GM18519 (cell line): ENCODE data around the gene PLXDC2.

Source experiments
- ATAC-seq: cut with Tn5 transposase; IDR thresholded peaks from one replicate; pipeline ENCODE4 v1.9.1; 2021; ENCODE audit warnings: mild to moderate bottlenecking, moderate library complexity; ENCODE audit not compliant: unreplicated experiment, low FRiP score

The PLXDC2 gene

DNA sequence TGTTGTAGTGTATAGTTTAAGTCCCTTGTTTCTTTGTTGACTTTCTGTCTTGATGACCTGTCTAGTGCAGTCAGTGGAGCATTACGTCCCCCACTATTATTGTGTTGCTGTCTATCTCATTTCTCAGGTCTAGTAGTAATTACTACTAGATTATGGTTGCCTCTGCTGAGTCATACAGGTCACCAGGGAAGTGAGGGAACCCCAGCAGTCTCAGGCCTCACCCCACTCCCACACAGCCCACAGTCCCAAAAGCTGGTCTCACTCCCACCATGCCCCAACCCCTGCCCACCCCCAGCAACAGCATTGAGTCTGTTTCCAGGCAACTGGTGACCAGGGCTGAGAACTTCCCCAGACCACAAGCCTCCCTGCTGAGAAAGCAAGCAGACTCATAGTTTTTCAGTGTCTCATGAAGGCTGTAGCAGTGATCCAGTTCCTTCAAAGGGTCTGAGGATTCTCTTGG is 88.0 kb downstream of the PLXDC2 start:
- no peak for ATAC-seq

DNA sequence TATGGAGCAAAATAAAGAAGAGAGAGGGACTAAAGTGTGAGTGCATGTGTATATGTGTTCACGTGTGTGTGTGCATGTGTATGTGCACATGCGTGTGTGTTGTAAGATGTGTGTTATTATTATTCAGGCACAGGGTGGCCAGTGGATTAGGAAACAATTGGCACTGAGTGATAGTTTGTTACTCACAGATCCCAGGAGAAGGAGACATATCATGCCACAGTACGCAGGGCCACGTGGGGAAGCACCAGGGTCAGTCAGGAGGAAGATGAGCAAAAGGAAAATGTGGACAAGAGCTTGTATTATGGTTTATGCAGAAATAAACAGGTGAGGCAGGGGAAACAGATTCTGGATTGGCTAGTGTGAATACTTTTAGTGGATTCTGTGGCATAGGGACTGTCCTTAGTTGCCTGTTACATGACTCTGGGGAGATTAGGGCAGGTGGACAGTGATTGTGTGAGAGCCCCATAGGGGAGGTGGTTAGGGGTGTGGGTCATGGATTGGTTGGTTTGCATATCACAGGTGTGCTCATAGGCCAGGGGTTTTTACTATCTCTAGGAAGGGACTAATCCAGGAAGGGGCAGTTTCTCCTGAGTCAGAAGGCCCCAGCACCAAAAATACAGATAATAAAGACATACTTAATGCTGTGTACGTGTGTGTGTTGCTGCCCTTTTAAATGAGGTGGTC is 90.0 kb downstream of the PLXDC2 start:
- ATAC-seq = no peak

DNA sequence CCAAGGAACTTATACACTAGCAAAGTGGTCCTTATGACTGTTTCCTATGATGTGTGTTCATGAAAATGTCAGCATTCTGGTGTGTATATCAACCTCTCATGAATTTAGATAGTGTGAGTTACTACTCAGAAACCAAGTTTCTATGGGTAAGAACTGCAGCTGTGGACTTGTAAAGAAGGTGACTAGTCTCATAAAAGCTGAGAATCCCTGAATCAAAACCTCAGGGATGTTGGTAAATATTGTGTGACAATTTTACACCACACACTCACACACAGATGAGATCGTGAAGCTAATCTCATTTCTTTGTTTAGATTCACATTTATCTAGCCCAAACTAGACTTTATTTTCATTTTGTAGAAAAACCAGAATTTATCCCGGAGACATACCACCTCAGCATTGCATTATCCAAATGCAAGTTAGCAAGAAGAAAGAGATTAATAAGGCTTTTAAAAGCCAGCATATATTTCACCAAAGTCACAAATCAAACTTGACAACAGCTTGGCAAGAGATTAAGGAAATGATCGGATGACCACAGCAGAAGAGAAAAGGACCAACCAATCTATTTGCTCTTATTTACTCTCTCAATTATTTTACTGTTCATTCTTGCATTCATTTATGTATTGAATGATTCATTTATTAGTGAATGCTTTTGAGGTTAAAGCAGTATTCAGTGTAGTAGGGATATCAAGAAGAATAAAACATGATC is 92.9 kb downstream of the PLXDC2 start:
- no peak for ATAC-seq

DNA sequence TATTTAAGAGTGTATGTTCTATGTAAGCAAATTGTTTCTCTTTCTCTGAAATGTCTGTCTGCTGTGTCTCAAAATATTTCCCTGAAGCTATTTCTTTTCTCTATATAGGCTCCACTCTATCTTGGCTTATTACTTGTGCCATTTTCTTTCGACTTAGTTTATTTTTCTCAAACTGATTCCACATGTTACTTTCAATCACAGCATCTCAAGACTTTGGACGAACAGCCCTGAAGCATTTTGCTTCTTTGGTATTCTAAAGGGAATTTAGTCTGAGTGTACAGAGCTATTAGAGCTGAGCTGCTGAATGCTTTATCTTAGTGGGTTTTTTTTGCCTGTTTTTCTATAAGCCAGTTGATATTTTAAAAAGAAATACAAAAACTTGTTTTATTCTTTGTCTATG is 95.7 kb downstream of the PLXDC2 start:
- ATAC-seq = no peak

DNA sequence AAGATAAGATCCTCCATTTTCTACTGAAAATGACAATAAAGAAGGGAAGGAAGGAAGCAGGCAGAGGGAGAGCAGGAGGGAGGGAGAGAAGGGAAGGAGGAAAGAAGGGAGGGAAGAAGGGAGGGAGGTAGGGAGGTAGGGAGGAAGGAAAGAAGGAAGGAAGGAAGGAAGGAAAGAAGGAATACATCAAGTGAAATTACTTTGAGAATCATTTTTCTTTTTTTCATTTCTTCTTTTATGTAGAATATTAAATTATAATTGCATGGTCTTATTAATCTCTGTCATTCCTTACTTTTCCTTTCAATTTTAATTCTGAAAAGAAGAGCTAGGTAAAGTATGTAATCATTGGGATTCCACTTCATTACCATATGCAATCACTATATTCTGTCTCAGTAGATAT is 97.8 kb downstream of the PLXDC2 start:
- ATAC-seq = no peak

DNA sequence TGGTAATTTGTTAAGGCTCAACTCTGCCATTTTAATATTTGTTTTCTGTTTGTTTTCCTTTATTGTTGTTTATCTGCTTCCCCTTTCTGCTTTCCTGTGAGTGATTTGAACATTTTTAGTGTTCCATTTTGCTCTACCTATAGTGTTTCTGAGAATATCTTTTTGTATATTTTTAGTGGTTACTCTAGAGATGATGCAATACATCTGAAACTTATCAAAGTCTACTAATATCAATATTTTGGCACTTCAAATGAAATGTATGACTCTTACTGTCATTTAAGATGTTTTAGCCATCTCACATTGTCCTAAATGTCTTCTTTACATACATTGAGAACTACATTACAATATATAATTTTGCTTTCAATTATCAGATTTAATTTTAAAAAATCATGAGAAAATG is 98.9 kb downstream of the PLXDC2 start:
- ATAC-seq = no peak

DNA sequence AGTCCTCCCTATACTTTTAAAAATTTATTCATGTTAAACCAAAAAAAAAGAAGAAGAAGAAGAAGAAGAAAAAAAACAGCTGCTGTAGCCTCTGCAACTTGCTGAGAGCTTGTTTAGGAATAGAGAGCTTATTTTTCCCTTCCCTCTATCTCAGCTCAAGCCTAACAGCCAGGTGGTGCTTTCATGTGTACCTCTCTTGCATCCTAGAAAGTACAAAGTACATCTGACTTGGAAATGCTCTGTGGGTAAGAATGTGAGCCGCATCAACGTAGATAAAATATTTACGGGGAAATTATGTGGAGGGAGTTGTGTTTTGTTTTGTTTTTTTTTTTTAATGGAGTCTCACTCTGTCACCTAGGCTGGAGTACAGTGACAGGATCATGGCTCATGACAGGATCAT is 99.6 kb downstream of the PLXDC2 start:
- ATAC-seq = no peak

DNA sequence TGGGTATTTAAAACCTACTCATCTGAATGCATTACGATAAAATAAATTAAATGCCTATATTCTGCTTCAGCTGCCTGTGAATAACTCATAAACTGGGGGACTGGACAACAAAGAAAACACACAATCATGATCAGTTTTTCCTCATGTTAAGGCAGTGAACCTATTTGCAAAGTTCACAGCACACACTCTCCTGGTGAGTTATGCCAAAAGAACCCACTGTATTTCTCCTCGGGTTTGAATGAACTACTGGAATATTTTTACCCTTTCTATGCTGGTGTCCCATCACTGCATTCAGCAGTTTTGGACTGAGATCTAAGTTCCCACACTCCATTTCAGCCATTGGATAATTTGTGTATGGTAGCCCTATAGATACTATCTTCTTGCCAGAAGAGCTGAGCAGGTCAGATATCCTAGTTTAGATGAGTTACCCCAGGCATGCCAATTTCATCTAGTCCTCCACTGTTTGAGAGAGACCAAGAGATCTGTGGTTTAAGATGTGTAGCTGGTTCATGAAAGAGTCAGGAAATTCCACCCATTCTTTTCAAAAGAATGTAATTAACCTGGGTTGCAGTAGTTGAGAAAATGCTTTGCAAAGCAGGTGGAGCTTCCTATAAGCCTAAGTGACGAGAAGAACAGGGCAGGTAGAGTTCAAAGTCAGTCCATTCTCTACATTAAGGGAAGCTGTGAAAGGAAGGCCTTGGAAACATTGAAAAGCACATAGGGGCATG is 101.7 kb downstream of the PLXDC2 start:
- ATAC-seq = no peak

DNA sequence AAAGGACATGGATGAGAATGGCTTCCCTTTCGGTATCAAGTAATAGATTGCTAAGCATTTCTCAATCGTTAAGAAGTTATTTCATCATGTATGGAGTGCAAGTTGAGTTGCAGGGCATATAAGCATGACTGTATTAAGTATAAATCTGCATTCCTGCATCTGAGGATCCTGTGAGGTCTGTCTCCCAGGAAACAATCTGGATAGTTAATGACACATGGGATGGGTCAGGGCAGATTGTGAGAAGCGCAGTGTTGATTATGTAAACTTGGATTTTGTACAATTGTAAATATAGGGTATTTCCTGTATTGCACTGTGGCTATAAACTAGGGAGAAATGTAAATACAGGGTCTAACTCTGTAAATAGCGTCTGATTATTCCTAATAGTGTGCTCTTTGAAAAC is 102.6 kb downstream of the PLXDC2 start:
- ATAC-seq = no peak

DNA sequence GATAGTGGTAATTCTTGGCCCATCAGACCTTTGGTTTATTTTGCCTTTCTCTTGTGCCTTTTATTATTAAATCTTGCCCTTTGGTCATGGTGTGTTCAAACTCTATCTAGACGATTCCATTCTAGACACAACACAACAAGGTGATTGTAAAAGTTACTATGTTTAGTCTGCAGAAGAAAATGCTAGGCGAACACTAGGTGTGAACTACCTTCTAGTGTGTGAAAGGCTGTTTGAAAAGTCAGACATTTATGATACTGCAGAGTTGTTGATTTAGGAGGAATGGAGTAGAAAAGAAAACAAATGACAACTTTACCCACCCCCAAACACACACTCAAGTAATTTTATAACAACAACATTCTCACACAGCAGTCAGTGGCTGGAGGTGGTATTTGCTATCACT is 103.4 kb downstream of the PLXDC2 start:
- no peak for ATAC-seq

DNA sequence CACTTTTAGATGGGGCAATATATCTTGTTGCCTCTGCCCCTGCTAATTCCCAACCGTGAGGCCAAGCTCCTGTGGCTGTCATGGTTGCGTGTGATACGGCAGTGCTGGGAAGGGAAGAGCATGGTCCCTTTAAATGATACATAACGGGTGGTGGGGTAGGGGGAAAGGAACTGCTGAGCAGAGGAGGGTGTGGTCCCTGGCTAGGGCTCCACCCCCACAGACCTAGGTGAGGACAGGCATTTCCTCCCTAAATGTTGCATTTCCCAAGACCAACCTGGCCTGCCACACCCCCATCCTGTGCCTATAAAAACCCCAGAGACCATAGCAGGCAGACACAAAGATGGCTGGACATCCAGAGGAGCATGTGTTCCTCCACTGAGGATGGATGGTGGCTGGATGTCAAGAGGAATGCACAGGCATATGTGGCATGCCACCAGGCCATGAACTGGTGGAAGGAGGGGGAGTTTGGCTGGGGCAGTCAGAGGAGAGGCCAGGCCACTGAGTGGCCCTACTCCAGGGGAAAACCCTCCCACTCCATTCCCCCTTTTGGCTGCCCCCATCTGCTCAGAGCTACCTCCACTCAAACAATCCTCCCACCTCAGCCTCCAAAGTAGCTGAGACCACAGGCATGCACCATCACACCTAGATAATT is 104.0 kb downstream of the PLXDC2 start:
- no peak for ATAC-seq

DNA sequence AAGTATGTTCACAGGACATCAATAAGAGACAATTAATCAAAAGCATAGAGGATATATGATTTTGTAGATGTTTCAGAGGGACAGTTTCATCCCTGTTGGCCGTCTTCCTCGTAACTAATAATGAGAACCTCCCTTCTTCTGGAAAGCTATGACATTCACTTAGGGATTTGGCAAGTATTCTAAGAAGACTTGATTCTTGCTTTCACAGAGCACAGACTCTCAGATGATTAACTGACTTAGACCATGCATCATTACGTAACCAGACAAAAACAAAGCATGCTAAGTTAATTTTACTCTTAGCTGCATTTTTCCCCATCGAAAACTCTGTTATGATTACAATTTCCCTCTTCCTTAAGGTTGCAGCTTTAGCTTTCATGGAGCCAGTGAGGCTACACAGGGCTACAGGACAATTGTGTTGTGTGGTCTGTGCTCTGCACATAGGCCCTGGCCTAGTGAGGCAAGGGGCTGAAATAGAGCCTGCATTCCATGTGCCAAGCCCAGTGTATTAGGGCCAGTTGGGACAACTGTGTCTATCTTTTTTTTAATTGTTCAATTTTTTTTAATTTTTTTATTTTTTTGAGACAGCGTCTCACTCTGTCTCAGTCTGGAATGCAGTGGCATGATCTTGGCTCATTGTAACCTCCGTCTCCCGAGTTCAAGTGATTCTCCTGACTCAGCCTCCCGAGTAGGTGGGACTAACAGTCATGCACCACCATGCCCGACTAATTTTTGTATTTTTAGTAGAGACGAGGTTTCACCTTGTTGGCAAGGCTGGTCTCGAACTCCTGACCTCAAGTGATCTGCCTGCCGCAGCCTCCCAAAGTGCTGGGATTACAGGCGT is 105.3 kb downstream of the PLXDC2 start:
- ATAC-seq = no peak

DNA sequence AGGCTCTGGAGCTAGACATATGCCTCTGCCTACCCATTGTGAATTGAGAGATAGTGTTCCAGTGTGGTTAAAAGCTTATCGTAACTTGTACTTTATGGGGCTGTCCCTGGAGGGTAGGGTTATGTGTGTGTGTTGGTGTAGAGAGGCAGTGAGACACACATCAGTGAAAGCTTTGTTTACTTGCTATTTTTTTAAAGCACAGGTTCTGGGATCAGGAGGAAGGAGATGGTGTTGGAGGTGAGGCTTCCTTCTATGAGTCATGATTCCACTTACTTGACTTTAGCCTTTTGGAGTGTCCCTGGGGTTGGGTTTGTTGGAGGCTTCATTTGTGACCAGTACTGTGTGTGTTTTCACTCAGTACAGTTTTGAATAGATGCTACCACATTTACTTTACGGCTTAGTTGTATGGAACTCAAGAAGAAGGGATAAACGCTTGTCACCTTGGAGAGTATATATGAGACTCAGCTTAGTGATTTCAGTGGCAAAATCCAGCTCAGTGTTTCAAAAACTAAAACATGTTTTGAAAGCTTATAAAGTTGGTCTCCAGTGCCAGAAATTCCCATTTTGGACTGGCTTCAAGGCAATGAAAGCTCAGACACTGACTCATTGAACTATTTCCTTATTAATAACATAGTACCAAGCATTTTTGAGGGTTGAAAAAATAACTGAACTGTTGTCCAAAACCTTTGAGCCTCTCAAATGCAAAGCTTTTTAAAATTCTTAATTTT is 106.2 kb downstream of the PLXDC2 start:
- no peak for ATAC-seq

DNA sequence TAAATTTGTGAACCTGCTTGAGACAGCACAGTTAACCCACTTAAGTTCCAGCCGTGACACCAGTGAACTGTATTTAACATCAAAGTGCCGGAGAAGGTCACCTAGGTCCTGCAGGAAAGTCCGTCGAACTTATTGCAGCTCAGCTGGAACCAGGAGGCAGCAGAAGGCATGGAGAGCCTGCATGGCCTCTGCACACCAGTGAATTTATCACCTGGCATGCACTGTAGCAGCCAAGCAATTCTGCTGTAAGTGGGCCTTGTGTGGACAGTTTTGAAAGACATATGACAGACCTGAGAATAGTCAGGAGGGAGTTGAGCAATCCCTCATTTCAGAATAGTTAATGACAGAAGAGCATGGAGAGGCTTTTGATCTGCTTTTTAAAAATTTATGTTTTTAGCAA is 108.8 kb downstream of the PLXDC2 start:
- no peak for ATAC-seq

DNA sequence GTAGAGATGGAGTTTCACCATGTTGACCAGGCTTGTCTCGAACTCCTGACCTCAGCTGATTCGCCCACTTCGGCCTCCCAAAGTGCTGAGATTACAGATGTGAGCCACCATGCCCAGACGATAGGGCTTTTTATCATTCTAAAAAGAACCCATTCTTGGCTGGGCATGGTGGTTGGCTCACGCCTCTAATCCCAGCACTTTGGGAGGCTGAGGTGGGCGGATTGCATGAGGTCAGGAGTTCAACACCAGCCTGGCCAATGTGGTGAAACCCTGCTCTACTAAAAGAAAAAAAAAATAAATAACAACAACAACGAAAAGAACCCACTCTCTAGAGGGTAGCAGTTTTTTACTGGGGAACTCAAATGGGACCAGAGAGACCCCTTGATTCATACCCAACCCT is 112.7 kb downstream of the PLXDC2 start:
- ATAC-seq = no peak

DNA sequence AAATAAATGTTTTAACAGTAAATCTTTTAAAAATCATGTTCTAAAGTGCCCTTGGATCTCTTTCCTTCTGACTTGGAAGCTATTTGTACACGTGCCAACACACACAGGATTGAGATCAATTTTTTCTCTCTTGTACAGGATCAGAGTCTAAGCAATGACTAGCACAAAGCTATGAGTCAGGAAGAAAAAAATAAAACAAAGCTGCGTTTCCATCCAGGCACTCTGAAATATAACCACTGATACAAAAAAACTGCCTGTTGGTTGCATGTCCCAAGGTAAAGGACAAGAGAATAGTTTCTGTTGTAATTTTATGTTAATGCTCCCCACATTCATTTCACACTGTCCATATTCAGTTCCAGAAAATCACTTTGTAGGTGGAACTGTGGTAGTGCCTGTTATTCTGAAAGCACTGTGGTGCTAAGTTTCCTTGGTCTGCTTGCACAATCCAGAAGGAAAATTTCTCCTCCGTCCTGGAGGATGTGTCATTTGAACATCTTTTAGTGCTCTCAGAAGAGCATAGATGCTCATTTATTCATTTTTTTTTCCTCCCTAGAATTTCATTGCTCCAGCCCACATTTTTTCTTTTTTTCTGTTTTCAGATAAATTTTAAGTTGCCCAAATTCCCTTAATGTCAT is 113.4 kb downstream of the PLXDC2 start:
- no peak for ATAC-seq

DNA sequence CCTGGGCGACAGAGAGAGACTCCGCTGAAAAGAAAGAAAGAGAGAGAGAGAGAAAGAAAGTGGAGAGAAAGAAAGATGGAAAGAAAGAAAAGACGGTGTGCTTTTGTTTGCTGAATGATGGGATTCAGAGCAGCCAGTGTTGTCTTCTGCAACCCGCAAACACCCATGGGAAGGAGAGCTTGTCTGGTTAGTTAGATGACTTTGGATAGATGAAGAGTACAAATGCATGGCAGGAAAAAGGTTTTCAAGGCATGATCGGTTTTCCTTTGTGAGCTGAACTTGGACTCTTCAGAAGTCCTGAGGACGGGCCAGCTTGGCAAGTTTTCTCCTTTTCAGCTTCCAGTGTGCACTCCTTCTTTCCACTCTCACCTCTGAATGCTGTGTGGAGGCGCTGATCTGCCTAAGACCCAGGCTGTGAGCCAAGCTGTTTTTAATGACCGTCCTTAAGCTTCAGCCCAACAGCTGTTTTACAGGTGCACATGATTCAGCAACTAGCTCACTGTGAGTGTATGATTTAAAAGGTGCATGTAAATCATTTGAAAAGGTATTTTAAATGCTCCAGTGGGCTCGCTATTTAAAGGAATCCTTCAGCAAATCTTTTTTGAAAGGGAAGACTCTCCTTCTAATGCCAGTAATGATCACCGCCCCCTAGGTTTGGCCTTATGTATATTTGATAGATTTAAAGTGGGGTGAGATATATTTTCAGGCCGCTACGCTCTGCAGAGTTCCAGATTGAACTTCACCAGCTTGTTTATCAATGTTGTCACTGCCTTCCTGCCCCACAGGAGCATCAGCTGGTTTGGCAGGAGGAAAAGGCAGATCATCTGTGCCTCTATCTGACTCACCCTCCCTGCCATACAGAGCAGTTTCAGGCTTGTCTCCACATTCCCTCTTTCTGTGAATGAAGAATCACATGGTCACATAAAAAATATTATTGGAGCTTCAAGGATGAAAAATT is 115.0 kb downstream of the PLXDC2 start:
- ATAC-seq = no peak
